ENCODE results near the gene SLC23A1.
A peak's percentile ranks its signal among the peaks of the same experiment; 100 is the strongest.
"Not testable (repeated sequence)": the region's sequence is repeated elsewhere in the genome, so short reads cannot be mapped to it uniquely, and the experiment has no call there.

SLC23A1 gene

DNA sequence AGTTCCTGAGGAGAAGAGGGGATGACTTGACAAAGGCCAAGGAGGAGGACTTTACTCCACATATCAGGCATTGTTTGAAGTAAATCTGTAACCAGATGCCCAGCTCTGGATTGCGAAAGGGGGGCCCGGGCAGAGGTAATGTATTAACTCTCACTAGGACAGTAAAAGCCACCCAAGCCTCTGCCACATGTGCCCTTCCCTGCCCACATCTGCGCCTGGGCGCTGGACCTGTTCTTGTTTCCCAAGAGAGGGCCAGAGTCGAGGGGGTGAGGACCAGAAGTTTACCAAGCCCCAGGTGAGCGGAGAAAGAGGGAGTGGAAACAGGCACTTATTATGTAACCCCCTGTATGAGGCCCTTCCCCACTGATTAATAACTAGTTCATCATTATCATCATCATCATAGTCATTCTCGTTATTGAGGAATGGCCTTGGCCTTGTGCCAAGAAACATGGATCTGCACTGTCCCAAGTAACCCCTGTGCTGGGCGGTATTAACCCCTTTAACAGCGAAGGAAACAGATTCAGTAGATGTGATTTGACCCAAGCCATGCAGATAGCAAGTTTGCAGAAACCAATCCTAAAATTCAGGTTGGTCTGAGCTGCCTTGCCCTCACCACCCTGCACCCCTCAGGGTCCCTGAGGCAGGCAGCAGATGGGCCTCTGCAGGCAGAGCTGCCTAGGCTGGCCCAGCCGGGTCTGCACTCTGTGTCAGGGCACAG lies at the start of gene SLC23A1:
TSS of gene SLC23A1 (minus strand) at position 23 of the 718 bp plus-strand sequence. CDS start 44 bp downstream, outside the sequence.
- DNase-seq = no peak

DNA sequence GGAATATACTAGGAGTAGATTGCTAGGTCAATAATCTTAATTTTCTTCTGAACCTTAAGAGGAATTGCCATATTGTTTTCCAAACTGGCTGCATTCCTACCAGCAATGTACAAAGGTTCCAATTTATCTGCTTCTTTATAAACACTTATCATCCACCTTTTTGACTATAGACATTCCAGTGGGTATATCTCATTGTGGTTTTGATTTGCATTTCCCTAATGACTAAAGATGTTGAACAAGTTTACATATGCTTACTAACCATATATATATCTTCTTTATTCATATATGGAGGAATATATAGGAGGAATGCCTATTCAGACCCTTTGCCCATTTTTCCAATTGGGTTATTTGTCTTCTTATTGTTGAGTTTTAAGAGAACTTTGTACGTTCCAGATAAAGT lies 48.6 kb upstream of the SLC23A1 start:
- no peak for DNase-seq

DNA sequence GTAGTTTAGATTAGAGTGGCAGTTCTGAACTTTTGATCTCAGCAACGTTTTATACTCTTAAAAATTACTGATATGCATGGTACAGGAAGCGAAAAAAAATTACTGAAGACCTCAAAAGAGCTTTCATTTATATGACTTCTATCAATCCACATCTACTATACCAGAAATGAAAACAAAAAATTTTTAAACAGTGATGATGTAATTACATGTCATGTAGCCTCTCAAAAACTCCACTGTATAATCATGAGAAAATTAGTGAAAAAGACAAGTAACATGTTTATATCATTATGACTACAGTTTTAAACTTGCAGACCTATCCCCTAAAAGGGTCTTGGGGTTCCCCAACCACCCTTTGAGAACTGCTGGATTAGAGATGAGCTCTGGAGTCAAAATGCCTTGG lies 46.9 kb upstream of the SLC23A1 start:
- no peak for DNase-seq

DNA sequence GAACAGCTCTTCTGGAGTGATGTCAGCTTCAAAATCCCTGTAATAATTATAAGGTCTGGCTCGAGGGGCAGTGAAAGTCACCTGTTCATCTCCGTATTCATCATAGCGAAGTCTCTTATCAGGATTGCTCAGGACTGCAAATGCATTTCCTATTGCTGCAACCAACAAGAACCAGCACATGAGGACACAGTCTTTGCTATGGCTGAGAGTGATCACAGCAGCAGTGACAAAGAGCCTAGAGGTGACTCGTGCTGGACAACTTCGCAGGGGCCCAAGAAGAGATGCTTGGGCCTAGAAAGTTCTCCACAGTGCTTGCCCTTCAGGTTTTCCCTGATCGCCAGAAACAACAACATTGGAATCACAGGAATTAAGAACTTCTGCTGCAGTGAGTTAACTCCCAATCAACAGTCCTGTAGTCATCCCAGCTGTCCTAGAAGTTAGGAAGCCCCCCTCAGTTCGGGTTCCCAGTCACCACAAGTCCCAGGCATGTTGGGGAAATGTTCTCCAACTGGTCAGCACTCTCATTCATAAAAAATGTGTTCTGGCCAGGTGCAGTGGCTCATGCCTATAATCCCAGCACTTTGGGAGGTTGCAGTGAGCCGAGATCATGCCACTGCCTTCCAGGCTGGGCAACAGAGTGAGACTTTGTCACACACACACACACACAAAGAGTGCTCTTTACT lies 43.2 kb upstream of the SLC23A1 start:
- DNase-seq = no peak

DNA sequence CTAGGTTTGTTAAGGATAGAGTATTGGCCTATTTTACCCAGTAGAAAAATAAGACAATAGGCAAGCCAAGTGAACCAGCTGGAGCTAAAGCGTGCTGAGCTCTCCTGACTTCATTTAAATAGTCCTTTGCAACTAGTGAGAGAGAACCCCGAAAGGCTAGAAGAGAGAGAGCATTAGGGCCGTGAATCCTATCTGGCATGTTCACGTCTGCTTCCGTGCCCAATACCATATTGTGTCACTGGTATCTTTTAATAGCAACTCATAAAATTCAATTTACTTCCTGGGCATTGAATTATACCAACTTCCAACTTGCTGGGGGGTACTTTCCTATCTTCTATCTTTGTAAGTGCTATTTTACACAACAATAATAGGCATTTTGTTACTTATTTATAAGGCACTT lies 42.4 kb upstream of the SLC23A1 start:
- no peak for DNase-seq

DNA sequence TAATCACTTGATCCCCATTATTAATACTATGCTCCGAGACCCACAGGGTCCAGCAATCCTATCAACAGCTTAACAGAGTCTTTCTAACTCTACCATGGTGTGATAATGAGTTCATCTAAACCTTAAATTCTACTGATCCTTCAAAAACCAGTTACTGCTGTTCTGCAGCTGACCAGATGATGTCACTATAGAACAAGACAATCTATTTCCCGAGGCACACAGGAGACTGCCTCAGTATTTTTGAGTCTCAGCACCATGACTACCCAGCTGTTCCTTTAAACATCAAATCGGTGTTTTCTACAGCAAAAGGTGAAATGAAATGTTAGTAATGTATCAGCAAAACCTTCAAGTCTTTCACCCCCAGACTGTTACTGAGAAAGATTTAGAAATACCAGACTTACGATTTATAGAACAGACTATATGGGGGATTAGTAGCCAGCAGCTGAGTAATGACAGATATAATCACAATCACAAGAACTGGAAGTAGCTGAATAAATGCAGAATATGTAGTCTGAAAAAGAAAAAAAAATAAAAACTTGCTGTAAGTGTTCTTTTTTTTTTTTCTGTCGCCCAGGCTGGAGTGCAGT lies 39.3 kb upstream of the SLC23A1 start:
- peak; percentile 87 for DNase-seq

GRCh38 chr5:139419226-139420192 lies 36.4 kb upstream of the SLC23A1 start:
- no peak for DNase-seq

GRCh38 chr5:139418793-139419192 lies 35.7 kb upstream of the SLC23A1 start:
- DNase-seq = no peak

DNA sequence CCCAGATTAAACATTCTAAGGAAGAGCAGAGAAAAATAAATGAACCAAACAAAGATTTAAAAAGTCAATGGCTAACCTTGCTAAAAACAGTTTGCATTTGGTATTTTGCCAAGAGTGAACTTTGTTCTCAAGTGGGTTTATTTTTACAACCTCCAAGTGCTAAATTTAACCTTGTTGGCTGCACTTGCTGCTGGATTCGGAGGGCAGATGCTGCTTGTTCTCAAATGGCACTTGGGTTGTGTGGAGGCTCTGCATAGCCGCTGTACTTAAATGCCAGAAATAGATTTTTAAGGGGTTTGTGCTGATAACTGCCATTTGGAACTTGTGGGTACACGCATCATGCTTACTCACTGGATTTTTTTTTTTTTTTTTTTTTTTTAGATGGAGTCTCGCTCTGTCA lies 34.1 kb upstream of the SLC23A1 start:
- no peak for DNase-seq

GRCh38 chr5:139416651-139417050 lies 33.6 kb upstream of the SLC23A1 start:
- DNase-seq = no peak

DNA sequence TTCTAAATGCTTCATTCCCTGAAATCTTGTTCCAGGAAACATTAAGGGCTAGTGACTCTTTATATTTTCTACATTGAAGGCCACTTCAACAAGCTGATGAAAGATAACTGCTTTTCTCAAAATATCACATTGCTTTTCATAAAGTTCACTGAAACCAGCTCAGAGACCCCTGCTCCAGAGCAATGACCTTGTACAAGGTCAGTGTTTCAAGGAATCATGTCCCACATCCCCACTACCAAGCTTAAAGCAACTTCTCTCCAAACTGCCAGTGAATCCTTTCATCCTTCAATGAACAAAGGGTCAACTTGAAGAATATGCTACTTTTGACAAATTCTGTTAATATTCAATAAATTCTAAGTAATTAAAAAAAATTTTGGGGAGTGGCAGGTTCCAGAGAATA lies 32.8 kb upstream of the SLC23A1 start:
- DNase-seq = no peak

- peak; percentile 86 for DNase-seq
Measured at GRCh38 chr5:139415221-139415861, 32.2 kb upstream of the SLC23A1 start.

GRCh38 chr5:139414581-139415130 lies 31.6 kb upstream of the SLC23A1 start:
- no peak for DNase-seq

DNA sequence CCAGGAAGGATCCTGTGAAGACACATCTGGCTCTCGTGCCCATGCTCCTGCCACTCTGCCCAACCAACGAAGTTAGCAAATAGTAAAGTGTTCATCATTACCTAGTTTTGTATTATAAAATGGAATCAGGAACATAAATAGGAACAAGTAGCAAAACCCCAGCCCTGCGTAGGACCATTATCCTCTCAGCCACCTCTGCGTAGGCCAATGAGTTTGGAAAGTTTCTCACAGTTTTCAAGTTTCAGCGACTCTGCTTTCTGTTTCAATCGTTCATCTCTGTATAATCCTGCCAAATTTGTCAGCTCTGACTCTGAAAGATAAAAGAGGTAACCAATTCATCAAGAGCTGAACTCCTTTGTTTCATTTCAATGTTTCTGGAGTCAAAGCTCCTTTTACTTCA lies 30.9 kb upstream of the SLC23A1 start:
- DNase-seq = no peak

- no peak for DNase-seq
Measured at GRCh38 chr5:139413153-139413552, 30.1 kb upstream of the SLC23A1 start.

DNA sequence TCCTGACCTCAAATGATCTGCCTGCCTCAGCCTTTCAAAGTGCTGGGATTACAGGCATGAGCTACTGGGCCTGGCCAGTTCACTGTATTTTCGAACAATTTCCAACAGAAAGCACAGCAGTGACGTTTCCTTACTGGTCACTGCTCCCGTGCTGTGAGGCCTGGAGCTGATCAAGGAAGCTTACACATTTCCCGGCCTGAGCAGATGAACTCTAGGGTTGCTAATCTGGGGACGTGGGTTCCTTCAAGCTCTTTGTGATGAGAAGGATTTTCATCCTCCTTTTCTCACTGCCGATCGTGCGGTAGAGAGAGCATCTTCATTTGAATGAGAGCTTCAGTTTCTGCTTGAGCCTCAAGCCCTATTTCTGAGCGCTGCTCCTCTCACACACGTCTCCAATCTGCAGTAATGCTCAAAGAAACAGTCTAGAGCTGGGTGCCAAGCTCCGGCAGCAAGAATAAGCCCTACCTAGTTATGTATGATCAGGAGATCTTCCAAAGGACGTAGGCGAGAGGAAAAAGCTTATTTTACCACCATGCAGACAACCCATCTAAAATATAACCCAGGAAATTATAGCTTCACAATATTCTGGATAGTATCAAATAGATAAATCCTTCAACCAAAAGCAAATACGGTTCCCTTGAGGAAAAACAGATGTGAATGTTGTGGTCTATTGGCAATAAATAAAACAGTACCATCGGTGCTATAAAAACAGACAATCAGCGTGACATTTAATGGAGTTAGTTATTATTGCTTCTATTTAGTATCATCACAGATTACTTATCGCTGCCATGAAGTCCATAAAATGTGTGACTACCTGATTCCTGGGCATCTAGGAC lies 28.1 kb upstream of the SLC23A1 start:
- DNase-seq = no peak

GRCh38 chr5:139410121-139410992 lies 27.3 kb upstream of the SLC23A1 start:
- DNase-seq = no peak

DNA sequence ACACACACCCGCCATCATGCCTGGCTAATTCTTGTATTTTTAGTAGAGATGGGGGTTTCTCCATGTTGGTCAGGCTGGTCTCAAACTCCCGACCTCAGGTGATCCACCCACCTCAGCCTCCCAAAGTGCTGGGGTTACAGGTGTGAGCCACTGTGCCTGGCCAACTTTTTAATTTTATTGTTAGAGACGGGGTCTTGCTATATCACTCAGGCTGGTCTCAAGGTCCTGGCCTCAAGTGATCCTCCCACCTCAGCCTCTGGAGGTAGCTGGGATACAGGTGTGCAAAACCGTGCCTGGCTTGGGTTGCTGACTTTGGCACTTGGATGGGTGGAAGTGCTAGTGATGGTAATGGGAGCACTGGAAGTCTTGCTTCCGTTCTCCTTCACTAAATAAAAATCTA lies 26.0 kb upstream of the SLC23A1 start:
- DNase-seq = not testable (repeated sequence)

DNA sequence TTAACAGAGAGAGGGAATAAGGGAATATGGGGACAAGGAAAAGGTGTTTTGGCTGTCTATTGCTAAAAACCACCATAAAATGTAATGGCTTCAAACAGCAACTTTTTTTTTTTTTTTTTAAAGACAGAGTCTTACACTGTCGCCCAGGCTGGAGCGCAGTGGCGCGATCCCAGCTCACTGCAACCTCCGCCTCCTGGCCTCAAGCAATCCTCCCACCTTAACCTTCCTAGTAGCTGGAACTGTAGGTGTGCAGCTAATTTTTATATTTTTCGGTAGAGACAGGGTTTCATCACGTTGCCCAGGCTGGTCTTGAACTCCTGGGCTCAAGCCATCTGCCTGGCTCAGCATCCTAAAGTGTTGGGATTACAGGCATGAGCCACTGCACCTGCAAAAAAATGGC lies 25.1 kb upstream of the SLC23A1 start:
- no peak for DNase-seq

- DNase-seq = no peak
Measured at GRCh38 chr5:139407517-139407916, 24.4 kb upstream of the SLC23A1 start.
